OCI-LY7 (cell line): ENCODE results near the gene SNAP29.

Experiments
- CTCF ChIP-seq: fragments of 200-600 bp; sonication (generic); conservative IDR thresholded peaks from 2 replicates; pipeline ENCODE4 v1.5.1; 2014; ENCODE audit warnings: mild to moderate bottlenecking, antibody characterized with exemption, low read length, moderate library complexity, mixed read lengths
- EZH2phosphoT487 ChIP-seq: fragments of 200-600 bp; sonication (generic); IDR thresholded peaks from 2 replicates; pipeline ENCODE4 v1.6.1; 2018; ENCODE audit warnings: low read depth, borderline replicate concordance, mild to moderate bottlenecking, mixed run types, antibody characterized with exemption, low read length, moderate library complexity, mixed read lengths

- TF ChIP-seq EZH2phosphoT487 = no peak
- no peak for TF ChIP-seq CTCF
These were observed 46.7 kb upstream of the SNAP29 start for GRCh38 chr22:20811971-20812660.
